ENCODE measurements around the gene FMNL3.

The FMNL3 gene

GRCh38 chr12:49622501-49623141, 84.6 kb downstream of the FMNL3 start:
- TF ChIP-seq CTCF (IDR thresholded peaks at IDR 0.05; ENCODE audit: insufficient read depth, low read depth, low read length, missing control alignments): no peak
- DNase-seq (ENCODE audit: low read depth): no peak
- H3K4me3 ChIP-seq (ENCODE audit: low read length): peak overlapping the region; percentile 65

- H3K4me3 ChIP-seq (ENCODE audit: low read length): peak overlapping the region; percentile 65
- DNase-seq (ENCODE audit: low read depth): no peak
- TF ChIP-seq CTCF (IDR thresholded peaks at IDR 0.05; ENCODE audit: insufficient read depth, low read depth, low read length, missing control alignments): no peak
These were observed 85.3 kb downstream of the FMNL3 start for GRCh38 chr12:49621651-49622500.

GRCh38 chr12:49619286-49619685, 87.9 kb downstream of the FMNL3 start:
- TF ChIP-seq CTCF (IDR thresholded peaks at IDR 0.05; ENCODE audit: insufficient read depth, low read depth, low read length, missing control alignments): no peak
- DNase-seq (ENCODE audit: low read depth): peak; percentile 82
- H3K4me3 ChIP-seq (ENCODE audit: low read length): no peak overlapping the region

- no peak overlapping the region for H3K4me3 ChIP-seq (ENCODE audit: low read length)
- TF ChIP-seq CTCF (IDR thresholded peaks at IDR 0.05; ENCODE audit: insufficient read depth, low read depth, low read length, missing control alignments): no peak
- no peak for DNase-seq (ENCODE audit: low read depth)
These were observed 88.6 kb downstream of the FMNL3 start for GRCh38 chr12:49618576-49618975.

GRCh38 chr12:49616533-49617219, 90.5 kb downstream of the FMNL3 start:
- no peak for TF ChIP-seq CTCF (IDR thresholded peaks at IDR 0.05; ENCODE audit: insufficient read depth, low read depth, low read length, missing control alignments)

GRCh38 chr12:49615725-49616124, 91.5 kb downstream of the FMNL3 start:
- TF ChIP-seq CTCF (IDR thresholded peaks at IDR 0.05; ENCODE audit: insufficient read depth, low read depth, low read length, missing control alignments): no peak
- H3K4me3 ChIP-seq (ENCODE audit: low read length): no peak overlapping the region
- no peak for DNase-seq (ENCODE audit: low read depth)

More at GRCh38 chr12:49616533-49617219, 90.5 kb downstream of the FMNL3 start:
- H3K4me3 ChIP-seq (ENCODE audit: low read length): no peak overlapping the region
- no peak for DNase-seq (ENCODE audit: low read depth)

All from epithelial cell of esophagus (primary cell).